ENCODE data around the gene UNC13D.

GRCh38 chr17:75825748-75826370, 18.3 kb downstream of the UNC13D start:
- no peak for TF ChIP-seq CTCF (IDR thresholded peaks at IDR 0.05)
- no peak for TF ChIP-seq POLR2A (IDR thresholded peaks at IDR 0.05)
